Measurements from ENCODE around the gene ADGRG7. TPM values are rescaled to one million over a fixed set of nuclear protein-coding genes. Genes with fewer than 3 reads are reported as not detected.
A peak's percentile ranks its signal among the peaks of the same experiment; 100 is the strongest.

Gene ADGRG7
- total and polyA plus RNA-seq, 4 donors, result 2.1 to 65.5 (median 13.7) TPM

DNA sequence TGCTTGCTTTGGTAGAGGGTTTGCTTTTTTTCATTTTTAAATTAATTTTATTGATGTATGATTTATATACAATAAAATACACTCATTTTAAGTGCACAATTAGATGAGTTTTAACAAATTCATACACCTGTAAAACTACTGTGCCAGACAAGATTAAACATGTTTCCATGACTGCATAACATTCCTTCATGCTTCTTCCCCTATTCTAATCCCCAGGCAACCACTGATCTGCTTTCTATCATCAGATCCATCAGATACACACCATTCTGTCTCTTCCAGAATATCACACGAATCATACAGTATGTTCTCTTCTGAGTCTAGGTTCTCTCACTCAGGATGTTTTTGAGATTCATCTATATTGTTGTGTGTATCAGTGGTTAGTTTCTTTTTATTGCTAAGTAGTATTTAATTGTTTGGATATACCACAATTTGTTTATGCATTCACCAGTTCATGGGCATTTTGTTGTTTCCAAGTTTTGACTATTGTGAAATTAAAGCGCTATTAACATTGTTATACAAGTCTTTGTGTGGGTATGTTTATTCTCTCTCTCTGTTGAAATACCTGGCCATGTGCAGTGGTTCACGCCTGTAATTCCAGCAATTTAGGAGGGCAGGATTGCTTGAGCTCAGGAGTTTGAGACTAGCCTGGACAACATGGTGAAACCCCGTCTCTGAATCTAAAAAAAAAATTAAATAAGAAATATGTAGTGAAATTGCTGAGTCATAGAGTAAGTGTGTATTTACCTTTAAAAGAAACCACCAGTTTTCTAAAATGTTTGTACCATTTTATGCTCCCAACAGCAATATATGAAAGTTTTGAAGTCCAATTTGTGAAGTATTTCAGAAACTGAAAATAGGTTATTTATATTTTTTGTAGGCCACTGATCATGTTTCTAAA is 92.9 kb downstream of the ADGRG7 start:
- no peak for DNase-seq (ENCODE audit: low spot score)
- WGBS, result 66% methylated on average over 4 of the region's 4 CpGs
- no peak overlapping the region for H3K9ac ChIP-seq (ENCODE audit: low read depth in 1 of 2, low read length in 2 of 2)
- H3K4me3 ChIP-seq (ENCODE audit: low read depth in 1 of 3, low read length in 3 of 3), result no peak overlapping the region
- H3K9me3 ChIP-seq (ENCODE audit: control insufficient read depth in 4 of 4, low read length in 3 of 4), result no peaks in the 10 kb centered on the region
- TF ChIP-seq, protein P1, sequence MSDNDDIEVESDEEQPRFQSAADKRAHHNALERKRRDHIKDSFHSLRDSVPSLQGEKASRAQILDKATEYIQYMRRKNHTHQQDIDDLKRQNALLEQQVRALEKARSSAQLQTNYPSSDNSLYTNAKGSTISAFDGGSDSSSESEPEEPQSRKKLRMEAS (IDR thresholded peaks at IDR 0.05), result peak; percentile 29
- no peak for TF ChIP-seq YY1 (IDR thresholded peaks at IDR 0.05)
- peaks cover 2 to 19% (median 11%) of the 10 kb centered on the region in 4 donors for H3K4me1 ChIP-seq (ENCODE audit: control insufficient read depth in 4 of 4, insufficient read depth in 4 of 4, low read length in 3 of 4)
- H3K27ac ChIP-seq (ENCODE audit: low read depth in 1 of 2, low read length in 2 of 2), result no peak overlapping the region
- no peaks in the 10 kb centered on the region for H3K27me3 ChIP-seq (ENCODE audit: control insufficient read depth in 4 of 4, insufficient read depth in 4 of 4, low read length in 3 of 4)
- H3K36me3 ChIP-seq (ENCODE audit: control insufficient read depth in 4 of 4, insufficient read depth in 3 of 4, low read depth in 1 of 4, low read length in 3 of 4), result no peaks in the 10 kb centered on the region

DNA sequence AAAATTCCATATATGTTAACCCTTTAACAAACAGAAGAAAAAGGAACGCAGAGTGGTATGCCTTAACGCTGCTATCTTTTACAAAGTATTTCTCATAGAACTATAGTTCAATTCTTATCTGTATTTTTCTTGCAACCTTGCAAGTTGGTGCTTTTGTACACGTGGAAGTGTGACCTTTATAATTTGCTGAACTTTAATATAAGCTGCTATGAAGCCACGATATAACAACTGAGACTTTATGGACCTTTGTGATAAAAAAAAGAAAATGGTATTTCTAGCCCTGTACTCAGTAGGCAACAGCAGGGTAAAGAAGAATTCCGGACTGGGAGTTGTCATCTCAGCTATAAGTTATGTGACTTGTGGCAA is 93.6 kb downstream of the ADGRG7 start:
- H3K9me3 ChIP-seq (ENCODE audit: control insufficient read depth in 4 of 4, low read length in 3 of 4), result no peaks in the 10 kb centered on the region
- WGBS, result 74% methylated on average over 5 of the region's 5 CpGs
- no peak overlapping the region for H3K9ac ChIP-seq (ENCODE audit: low read depth in 1 of 2, low read length in 2 of 2)
- H3K4me1 ChIP-seq (ENCODE audit: control insufficient read depth in 4 of 4, insufficient read depth in 4 of 4, low read length in 3 of 4), result peaks cover 0 to 12% (median 8%) of the 10 kb centered on the region in 4 donors
- no peak for DNase-seq (ENCODE audit: low spot score)
- no peak for TF ChIP-seq HNF4G (IDR thresholded peaks at IDR 0.05)
- no peak for TF ChIP-seq YY1 (IDR thresholded peaks at IDR 0.05)
- no peak for TF ChIP-seq EGR1 (IDR thresholded peaks at IDR 0.05; ENCODE audit: low read depth in 2 of 2)
- TF ChIP-seq, protein P2, sequence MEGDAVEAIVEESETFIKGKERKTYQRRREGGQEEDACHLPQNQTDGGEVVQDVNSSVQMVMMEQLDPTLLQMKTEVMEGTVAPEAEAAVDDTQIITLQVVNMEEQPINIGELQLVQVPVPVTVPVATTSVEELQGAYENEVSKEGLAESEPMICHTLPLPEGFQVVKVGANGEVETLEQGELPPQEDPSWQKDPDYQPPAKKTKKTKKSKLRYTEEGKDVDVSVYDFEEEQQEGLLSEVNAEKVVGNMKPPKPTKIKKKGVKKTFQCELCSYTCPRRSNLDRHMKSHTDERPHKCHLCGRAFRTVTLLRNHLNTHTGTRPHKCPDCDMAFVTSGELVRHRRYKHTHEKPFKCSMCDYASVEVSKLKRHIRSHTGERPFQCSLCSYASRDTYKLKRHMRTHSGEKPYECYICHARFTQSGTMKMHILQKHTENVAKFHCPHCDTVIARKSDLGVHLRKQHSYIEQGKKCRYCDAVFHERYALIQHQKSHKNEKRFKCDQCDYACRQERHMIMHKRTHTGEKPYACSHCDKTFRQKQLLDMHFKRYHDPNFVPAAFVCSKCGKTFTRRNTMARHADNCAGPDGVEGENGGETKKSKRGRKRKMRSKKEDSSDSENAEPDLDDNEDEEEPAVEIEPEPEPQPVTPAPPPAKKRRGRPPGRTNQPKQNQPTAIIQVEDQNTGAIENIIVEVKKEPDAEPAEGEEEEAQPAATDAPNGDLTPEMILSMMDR (IDR thresholded peaks at IDR 0.05; ENCODE audit: low read depth, low read length, missing input control), result no peak
- no peak for TF ChIP-seq SP1 (IDR thresholded peaks at IDR 0.05)
- no peak for TF ChIP-seq RXRA (IDR thresholded peaks at IDR 0.05)
- no peak for TF ChIP-seq NR2F2 (IDR thresholded peaks at IDR 0.05)
- TF ChIP-seq FOXA1 (IDR thresholded peaks at IDR 0.05), result no peak
- no peak for TF ChIP-seq JUND (IDR thresholded peaks at IDR 0.05)
- TF ChIP-seq, protein P3, sequence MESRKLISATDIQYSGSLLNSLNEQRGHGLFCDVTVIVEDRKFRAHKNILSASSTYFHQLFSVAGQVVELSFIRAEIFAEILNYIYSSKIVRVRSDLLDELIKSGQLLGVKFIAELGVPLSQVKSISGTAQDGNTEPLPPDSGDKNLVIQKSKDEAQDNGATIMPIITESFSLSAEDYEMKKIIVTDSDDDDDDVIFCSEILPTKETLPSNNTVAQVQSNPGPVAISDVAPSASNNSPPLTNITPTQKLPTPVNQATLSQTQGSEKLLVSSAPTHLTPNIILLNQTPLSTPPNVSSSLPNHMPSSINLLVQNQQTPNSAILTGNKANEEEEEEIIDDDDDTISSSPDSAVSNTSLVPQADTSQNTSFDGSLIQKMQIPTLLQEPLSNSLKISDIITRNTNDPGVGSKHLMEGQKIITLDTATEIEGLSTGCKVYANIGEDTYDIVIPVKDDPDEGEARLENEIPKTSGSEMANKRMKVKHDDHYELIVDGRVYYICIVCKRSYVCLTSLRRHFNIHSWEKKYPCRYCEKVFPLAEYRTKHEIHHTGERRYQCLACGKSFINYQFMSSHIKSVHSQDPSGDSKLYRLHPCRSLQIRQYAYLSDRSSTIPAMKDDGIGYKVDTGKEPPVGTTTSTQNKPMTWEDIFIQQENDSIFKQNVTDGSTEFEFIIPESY (IDR thresholded peaks at IDR 0.05), result no peak
- TF ChIP-seq, protein P1 (IDR thresholded peaks at IDR 0.05), result no peak
- TF ChIP-seq, protein P4, sequence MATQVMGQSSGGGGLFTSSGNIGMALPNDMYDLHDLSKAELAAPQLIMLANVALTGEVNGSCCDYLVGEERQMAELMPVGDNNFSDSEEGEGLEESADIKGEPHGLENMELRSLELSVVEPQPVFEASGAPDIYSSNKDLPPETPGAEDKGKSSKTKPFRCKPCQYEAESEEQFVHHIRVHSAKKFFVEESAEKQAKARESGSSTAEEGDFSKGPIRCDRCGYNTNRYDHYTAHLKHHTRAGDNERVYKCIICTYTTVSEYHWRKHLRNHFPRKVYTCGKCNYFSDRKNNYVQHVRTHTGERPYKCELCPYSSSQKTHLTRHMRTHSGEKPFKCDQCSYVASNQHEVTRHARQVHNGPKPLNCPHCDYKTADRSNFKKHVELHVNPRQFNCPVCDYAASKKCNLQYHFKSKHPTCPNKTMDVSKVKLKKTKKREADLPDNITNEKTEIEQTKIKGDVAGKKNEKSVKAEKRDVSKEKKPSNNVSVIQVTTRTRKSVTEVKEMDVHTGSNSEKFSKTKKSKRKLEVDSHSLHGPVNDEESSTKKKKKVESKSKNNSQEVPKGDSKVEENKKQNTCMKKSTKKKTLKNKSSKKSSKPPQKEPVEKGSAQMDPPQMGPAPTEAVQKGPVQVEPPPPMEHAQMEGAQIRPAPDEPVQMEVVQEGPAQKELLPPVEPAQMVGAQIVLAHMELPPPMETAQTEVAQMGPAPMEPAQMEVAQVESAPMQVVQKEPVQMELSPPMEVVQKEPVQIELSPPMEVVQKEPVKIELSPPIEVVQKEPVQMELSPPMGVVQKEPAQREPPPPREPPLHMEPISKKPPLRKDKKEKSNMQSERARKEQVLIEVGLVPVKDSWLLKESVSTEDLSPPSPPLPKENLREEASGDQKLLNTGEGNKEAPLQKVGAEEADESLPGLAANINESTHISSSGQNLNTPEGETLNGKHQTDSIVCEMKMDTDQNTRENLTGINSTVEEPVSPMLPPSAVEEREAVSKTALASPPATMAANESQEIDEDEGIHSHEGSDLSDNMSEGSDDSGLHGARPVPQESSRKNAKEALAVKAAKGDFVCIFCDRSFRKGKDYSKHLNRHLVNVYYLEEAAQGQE (IDR thresholded peaks at IDR 0.05), result no peak
- TF ChIP-seq HNF4A (conservative IDR thresholded peaks at IDR 0.05), result no peak
- no peak for TF ChIP-seq GABPA (IDR thresholded peaks at IDR 0.05 in 1 of 2, conservative IDR thresholded peaks at IDR 0.05 in 1 of 2)
- TF ChIP-seq, protein P5, sequence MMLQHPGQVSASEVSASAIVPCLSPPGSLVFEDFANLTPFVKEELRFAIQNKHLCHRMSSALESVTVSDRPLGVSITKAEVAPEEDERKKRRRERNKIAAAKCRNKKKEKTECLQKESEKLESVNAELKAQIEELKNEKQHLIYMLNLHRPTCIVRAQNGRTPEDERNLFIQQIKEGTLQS (IDR thresholded peaks at IDR 0.05), result no peak
- no peak for TF ChIP-seq RAD21 (IDR thresholded peaks at IDR 0.05)
- no peaks in the 10 kb centered on the region for H3K27me3 ChIP-seq (ENCODE audit: control insufficient read depth in 4 of 4, insufficient read depth in 4 of 4, low read length in 3 of 4)
- H3K27ac ChIP-seq (ENCODE audit: low read depth in 1 of 2, low read length in 2 of 2), result no peak overlapping the region
- H3K4me3 ChIP-seq (ENCODE audit: low read depth in 1 of 3, low read length in 3 of 3), result no peak overlapping the region
- H3K36me3 ChIP-seq (ENCODE audit: control insufficient read depth in 4 of 4, insufficient read depth in 3 of 4, low read depth in 1 of 4, low read length in 3 of 4), result no peaks in the 10 kb centered on the region

Data from liver (tissue), 9 donors.